ENCODE measurements around the gene COTL1.

The COTL1 gene

DNA sequence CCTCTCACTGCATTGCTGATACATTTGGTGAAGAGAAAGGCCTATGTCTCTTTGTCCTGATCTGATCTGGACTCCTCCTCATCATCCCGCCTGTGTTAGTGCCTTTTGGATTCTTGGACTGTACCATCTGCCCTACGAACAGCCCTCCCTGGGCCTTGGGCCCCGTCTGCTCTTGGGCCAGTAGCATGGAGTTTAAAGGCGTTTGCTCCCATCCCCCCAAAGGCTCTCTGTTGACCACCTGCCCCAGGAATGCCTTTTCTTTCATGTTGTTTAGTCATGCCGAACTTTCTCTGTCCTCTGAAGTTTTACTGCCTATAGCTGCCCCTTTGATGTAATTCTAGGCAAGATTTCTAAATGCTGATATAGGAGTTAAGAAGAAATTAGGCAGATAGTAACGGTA is 82.5 kb downstream of the COTL1 start:
- H3K4me3 ChIP-seq (replicated peaks; ENCODE audit: low read depth, low read length) = no peak overlapping the region

DNA sequence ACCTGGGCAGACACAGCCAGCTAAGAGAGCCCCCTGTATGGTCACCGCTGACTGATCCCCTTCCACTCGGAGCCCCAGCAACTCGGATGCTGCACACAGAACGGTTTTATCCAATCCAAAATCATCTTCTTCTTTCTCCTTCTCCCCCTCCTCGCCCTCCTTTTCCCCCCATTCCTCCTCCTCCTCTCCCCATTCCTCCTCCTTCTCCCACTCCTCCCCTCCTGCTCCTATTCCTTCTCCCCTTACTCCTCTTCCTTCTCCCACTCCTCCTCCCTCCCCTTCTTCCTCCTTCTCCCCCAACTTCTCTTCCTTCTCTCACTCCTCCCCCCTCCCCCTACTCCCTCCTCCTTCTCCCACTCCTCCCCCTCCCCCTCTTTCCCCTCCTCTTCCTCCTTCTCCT is 83.1 kb downstream of the COTL1 start:
- no peak overlapping the region for H3K4me3 ChIP-seq (replicated peaks; ENCODE audit: low read depth, low read length)
- DNase-seq (ENCODE audit: extremely low read depth, low read depth) = no peak
- TF ChIP-seq, protein P1, sequence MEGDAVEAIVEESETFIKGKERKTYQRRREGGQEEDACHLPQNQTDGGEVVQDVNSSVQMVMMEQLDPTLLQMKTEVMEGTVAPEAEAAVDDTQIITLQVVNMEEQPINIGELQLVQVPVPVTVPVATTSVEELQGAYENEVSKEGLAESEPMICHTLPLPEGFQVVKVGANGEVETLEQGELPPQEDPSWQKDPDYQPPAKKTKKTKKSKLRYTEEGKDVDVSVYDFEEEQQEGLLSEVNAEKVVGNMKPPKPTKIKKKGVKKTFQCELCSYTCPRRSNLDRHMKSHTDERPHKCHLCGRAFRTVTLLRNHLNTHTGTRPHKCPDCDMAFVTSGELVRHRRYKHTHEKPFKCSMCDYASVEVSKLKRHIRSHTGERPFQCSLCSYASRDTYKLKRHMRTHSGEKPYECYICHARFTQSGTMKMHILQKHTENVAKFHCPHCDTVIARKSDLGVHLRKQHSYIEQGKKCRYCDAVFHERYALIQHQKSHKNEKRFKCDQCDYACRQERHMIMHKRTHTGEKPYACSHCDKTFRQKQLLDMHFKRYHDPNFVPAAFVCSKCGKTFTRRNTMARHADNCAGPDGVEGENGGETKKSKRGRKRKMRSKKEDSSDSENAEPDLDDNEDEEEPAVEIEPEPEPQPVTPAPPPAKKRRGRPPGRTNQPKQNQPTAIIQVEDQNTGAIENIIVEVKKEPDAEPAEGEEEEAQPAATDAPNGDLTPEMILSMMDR (IDR thresholded peaks at IDR 0.05; ENCODE audit: low read depth, low read length, missing control alignments) = no peak

More for the DNA sequence above, 82.5 kb downstream of the COTL1 start:
- DNase-seq (ENCODE audit: extremely low read depth, low read depth) = no peak
- TF ChIP-seq, protein P1 (IDR thresholded peaks at IDR 0.05; ENCODE audit: low read depth, low read length, missing control alignments) = no peak

DNA sequence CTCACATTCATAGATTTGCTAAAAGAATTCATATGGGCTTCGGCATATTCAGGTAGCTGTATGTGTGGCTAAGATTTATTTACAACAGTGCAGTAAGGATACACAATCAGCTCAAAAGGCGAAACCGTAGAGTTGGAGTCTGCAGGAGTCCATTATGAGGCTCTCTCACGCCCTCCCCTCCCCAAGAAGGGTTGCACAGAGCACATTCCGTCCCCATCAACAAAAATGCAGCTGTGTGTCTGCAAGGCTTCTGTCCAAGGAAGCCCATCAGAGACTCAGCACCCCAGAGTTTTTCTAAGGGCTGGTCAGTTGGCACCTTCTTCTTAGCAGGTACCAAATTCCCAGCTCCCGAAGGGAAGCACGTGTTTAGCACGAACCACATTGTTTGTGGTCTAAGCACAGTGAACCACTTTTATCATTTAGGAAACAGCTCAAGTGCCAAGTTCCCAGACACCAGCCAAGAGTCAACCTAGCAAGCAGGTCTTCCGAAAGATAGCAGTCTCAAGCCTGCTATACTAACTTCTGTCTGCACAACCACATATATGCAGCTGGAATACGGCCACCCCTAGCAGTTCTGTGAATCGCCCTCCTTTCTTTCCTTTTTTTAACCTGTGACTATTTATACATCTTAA is 84.9 kb downstream of the COTL1 start:
- TF ChIP-seq, protein P1 (IDR thresholded peaks at IDR 0.05; ENCODE audit: low read depth, low read length, missing control alignments) = no peak
- H3K4me3 ChIP-seq (replicated peaks; ENCODE audit: low read depth, low read length) = no peak overlapping the region
- no peak for DNase-seq (ENCODE audit: extremely low read depth, low read depth)

DNA sequence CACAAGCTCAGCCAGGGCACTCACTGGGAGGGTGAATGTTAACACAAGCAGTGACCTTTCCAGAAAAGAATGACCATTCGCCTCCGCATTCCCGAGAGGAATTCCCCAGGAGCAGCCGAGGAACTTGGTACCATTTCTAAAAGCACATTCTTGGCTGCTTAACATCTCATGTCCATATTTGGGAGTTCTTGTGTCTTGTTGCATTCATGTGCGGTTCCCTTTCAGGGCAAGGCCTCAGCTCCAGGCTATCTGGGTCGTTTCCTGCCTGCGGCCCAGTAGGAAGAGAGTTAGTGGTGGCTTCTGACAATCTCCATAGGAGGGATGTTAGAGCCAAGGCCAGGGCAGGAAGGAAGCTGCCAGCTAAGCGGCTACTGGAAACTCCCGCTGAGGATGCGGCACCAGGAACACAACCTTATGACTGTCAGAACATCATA is 85.6 kb downstream of the COTL1 start:
- H3K4me3 ChIP-seq (replicated peaks; ENCODE audit: low read depth, low read length) = no peak overlapping the region
- peak; percentile 86 for DNase-seq (ENCODE audit: extremely low read depth, low read depth)
- TF ChIP-seq, protein P1 (IDR thresholded peaks at IDR 0.05; ENCODE audit: low read depth, low read length, missing control alignments) = no peak

DNA sequence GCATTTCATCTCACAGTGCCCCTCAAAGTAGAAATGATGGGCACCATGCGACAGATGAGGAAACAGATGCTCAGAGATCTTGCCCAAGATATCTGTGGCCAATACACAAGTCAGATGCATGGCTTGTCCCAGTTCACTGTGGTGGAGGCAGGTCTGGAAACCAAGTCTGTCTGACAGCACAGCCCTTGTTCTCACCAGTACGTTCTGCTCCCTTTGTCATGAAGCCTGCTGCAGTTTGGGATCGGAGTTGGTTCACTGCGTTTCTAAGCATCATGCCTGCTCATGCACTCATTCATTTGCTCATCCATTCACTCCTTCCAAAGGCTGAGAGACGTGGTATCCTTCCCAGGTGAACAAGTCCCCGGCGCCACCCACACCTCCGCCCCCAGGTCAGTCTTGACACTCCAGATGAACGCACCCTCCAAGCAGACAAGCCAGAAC is 86.2 kb downstream of the COTL1 start:
- H3K4me3 ChIP-seq (replicated peaks; ENCODE audit: low read depth, low read length) = no peak overlapping the region
- TF ChIP-seq, protein P1 (IDR thresholded peaks at IDR 0.05; ENCODE audit: low read depth, low read length, missing control alignments) = no peak
- DNase-seq (ENCODE audit: extremely low read depth, low read depth) = no peak

DNA sequence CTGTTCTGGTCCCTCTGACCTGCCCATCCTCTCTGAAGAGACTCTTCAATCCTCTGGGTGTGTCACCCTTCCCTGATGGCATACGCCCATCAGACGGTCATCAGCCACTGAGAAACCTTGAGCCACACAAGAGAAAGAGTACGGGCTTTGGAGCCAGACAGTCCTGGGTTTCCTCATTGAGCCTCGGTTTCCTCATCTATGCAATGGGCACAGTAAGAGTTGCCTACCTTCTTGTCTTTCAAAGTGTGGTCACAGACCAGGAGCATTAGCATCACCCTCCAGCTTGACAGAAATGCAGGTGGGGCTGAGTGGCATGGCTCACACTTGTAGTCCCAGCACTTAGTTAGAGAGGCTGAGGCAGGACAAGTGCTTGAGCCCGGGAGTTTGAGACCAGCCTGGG is 87.3 kb downstream of the COTL1 start:
- H3K4me3 ChIP-seq (replicated peaks; ENCODE audit: low read depth, low read length) = no peak overlapping the region
- TF ChIP-seq, protein P1 (IDR thresholded peaks at IDR 0.05; ENCODE audit: low read depth, low read length, missing control alignments) = no peak

DNA sequence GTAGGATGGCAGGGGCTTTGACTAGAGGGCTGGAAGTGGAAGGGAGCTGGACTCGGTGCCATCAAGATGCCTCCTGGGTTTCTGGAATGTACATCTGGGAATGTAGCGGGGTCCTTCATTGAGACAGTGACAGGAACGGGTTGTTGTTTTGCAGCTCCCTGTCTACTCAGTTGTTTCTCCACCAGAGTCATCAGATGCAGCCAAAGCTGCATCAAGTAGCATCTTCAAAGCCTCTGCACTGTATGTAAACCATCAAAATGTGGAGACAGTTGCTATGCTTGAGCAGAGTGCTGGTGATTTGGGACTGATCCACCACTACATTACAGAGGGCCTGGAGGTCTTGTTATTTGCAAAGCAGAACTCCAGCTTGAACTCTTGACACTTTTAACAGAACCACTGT is 88.3 kb downstream of the COTL1 start:
- H3K4me3 ChIP-seq (replicated peaks; ENCODE audit: low read depth, low read length) = no peak overlapping the region
- DNase-seq (ENCODE audit: extremely low read depth, low read depth) = no peak
- TF ChIP-seq, protein P1 (IDR thresholded peaks at IDR 0.05; ENCODE audit: low read depth, low read length, missing control alignments) = no peak

More for the DNA sequence above, 87.3 kb downstream of the COTL1 start:
- DNase-seq (ENCODE audit: extremely low read depth, low read depth) = no peak

Data from HFF-Myc (cell line).